ENCODE data around the gene ANAPC2.

Gene ANAPC2

GRCh38 chr9:137126786-137127185, 61.6 kb downstream of the ANAPC2 start:
- Histone ChIP-seq H3K4me1 (ENCODE audit: control insufficient read depth, insufficient read depth, low read length) (peaks cover 17% of the 10 kb centered on the region), H3K4me3 (ENCODE audit: low read length in 2 of 2) (no peak overlapping the region), H3K9me3 (ENCODE audit: control insufficient read depth in 2 of 2, low read length in 2 of 2) (peaks cover 0 to 3% of the 10 kb centered on the region in 2 donors), H3K27me3 (ENCODE audit: control insufficient read depth in 1 of 2, insufficient read depth in 2 of 2, low read length in 2 of 2) (peaks cover 0 to 4% of the 10 kb centered on the region in 2 donors), H3K9ac (ENCODE audit: low read length in 2 of 2) (no peak overlapping the region), H3K27ac (ENCODE audit: low read length) (no peak overlapping the region), H3K36me3 (ENCODE audit: control insufficient read depth in 2 of 2, insufficient read depth in 2 of 2, low read length in 2 of 2) (no peaks in the 10 kb centered on the region)

Data from stomach smooth muscle (tissue), 2 donors.